ENCODE measurements around the gene PRR30.

The PRR30 gene

GRCh38 chr2:27139310-27139709 lies at the start of gene PRR30:
PRR30 (minus strand) TSS chr2:27139410; CDS start chr2:27138329, 1,081 bp downstream.
- TF ChIP-seq CEBPB (IDR thresholded peaks at IDR 0.05) (no peak), FOXM1 (IDR thresholded peaks at IDR 0.05; ENCODE audit: borderline replicate concordance, low read depth) (no peak), TEAD4 (IDR thresholded peaks at IDR 0.05) (no peak), RAD21 (IDR thresholded peaks at IDR 0.05; ENCODE audit: low read depth) (no peak), TAF1 (IDR thresholded peaks at IDR 0.05; ENCODE audit: low read depth) (no peak), YY1 (IDR thresholded peaks at IDR 0.05; ENCODE audit: low read depth) (no peak), CREB1 (IDR thresholded peaks at IDR 0.05; ENCODE audit: low read depth) (no peak), REST (IDR thresholded peaks at IDR 0.05; ENCODE audit: low read depth) (no peak), USF1 (IDR thresholded peaks at IDR 0.05) (no peak), MAX (IDR thresholded peaks at IDR 0.05) (no peak), NFIC (IDR thresholded peaks at IDR 0.05) (no peak), EGR1 (IDR thresholded peaks at IDR 0.05) (no peak), ZBTB7A (IDR thresholded peaks at IDR 0.05; ENCODE audit: low read depth) (no peak), TCF12 (IDR thresholded peaks at IDR 0.05; ENCODE audit: low read depth) (no peak), EP300 (IDR thresholded peaks at IDR 0.05; ENCODE audit: borderline replicate concordance) (no peak)

GRCh38 chr2:27186613-27187345 lies 47.6 kb upstream of the PRR30 start:
- TF ChIP-seq RAD21 (IDR thresholded peaks at IDR 0.05; ENCODE audit: low read depth) (no peak), TAF1 (IDR thresholded peaks at IDR 0.05; ENCODE audit: low read depth) (no peak), MAX (IDR thresholded peaks at IDR 0.05) (no peak), EP300 (IDR thresholded peaks at IDR 0.05; ENCODE audit: borderline replicate concordance) (no peak)

GRCh38 chr2:27185331-27186026 lies 46.3 kb upstream of the PRR30 start:
- TF ChIP-seq EGR1 (IDR thresholded peaks at IDR 0.05) (no peak), MAX (IDR thresholded peaks at IDR 0.05) (no peak), TAF1 (IDR thresholded peaks at IDR 0.05; ENCODE audit: low read depth) (no peak), EP300 (IDR thresholded peaks at IDR 0.05; ENCODE audit: borderline replicate concordance) (no peak), FOXM1 (IDR thresholded peaks at IDR 0.05; ENCODE audit: borderline replicate concordance, low read depth) (no peak), CREB1 (IDR thresholded peaks at IDR 0.05; ENCODE audit: low read depth) (no peak), REST (IDR thresholded peaks at IDR 0.05; ENCODE audit: low read depth) (no peak), CEBPB (IDR thresholded peaks at IDR 0.05) (no peak), TEAD4 (IDR thresholded peaks at IDR 0.05) (no peak), USF1 (IDR thresholded peaks at IDR 0.05) (no peak), YY1 (IDR thresholded peaks at IDR 0.05; ENCODE audit: low read depth) (no peak), NFIC (IDR thresholded peaks at IDR 0.05) (no peak), TCF12 (IDR thresholded peaks at IDR 0.05; ENCODE audit: low read depth) (no peak), ZBTB7A (IDR thresholded peaks at IDR 0.05; ENCODE audit: low read depth) (no peak), RAD21 (IDR thresholded peaks at IDR 0.05; ENCODE audit: low read depth) (no peak)

GRCh38 chr2:27184115-27184514 lies 44.9 kb upstream of the PRR30 start:
- TF ChIP-seq NFIC (IDR thresholded peaks at IDR 0.05) (no peak), ZBTB7A (IDR thresholded peaks at IDR 0.05; ENCODE audit: low read depth) (no peak), EGR1 (IDR thresholded peaks at IDR 0.05) (no peak), RAD21 (IDR thresholded peaks at IDR 0.05; ENCODE audit: low read depth) (no peak), TCF12 (IDR thresholded peaks at IDR 0.05; ENCODE audit: low read depth) (no peak), TAF1 (IDR thresholded peaks at IDR 0.05; ENCODE audit: low read depth) (no peak), FOXM1 (IDR thresholded peaks at IDR 0.05; ENCODE audit: borderline replicate concordance, low read depth) (no peak), CEBPB (IDR thresholded peaks at IDR 0.05) (no peak), EP300 (IDR thresholded peaks at IDR 0.05; ENCODE audit: borderline replicate concordance) (no peak), CREB1 (IDR thresholded peaks at IDR 0.05; ENCODE audit: low read depth) (no peak), USF1 (IDR thresholded peaks at IDR 0.05) (no peak), REST (IDR thresholded peaks at IDR 0.05; ENCODE audit: low read depth) (no peak), TEAD4 (IDR thresholded peaks at IDR 0.05) (no peak), MAX (IDR thresholded peaks at IDR 0.05) (no peak), YY1 (IDR thresholded peaks at IDR 0.05; ENCODE audit: low read depth) (no peak)
